LoVo (cell line): ENCODE results near the gene CCR6.
"Not testable (repeated sequence)": the region's sequence is repeated elsewhere in the genome, so short reads cannot be mapped to it uniquely, and the experiment has no call there.

Experiments used
- DNase-seq: peaks from one replicate; pipeline ENCODE4 v3.0.0-alpha.2; 2016; ENCODE audit warnings: low spot score

The CCR6 gene

DNA sequence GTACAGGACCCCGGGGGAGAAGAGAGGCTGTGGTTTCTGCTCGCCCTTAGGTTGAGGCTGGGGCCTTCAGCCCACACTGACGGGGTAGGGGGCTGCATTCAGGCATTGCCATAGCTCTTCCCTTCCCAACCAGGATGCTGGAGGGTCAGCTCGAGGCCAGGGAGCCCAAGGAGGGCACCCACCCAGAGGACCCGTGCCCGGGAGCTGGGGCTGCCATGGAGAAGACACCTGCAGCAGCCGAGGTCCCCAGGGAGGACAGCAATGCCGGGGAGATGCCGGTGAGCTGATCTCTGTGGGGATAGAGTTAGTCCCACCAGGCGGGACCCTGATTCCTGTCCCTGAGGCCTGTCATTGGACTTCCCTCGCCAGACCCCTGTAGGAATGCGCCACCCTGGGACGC lies 49.1 kb downstream of the CCR6 start:
- not testable (repeated sequence) for DNase-seq

- not testable (repeated sequence) for DNase-seq
Observed at GRCh38 chr6:167177271-167177670, 54.4 kb downstream of the CCR6 start.

GRCh38 chr6:167178896-167179655 lies 56.2 kb downstream of the CCR6 start:
- not testable (repeated sequence) for DNase-seq

- DNase-seq = not testable (repeated sequence)
Observed at GRCh38 chr6:167180086-167180485, 57.2 kb downstream of the CCR6 start.

DNA sequence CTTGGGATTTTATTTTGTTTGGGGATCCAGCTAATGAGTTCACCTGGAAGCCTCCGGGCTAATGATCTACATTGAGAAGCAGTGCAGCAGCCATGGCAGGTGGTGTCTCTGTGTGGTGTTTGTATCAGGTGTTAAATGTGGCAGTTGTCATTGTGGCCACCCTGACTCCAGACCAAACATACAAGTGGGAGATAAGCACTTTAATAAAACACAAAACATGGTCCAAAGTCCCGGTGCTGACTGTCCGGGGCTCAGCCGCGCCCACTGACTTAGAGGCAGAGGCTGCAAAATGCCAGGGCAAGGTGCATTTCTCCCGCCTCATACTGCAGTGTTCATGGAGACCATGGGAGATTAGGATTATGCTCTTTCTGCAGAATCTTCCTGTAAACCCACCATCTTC lies 58.5 kb downstream of the CCR6 start:
- not testable (repeated sequence) for DNase-seq

GRCh38 chr6:167182913-167183314 lies 60.0 kb downstream of the CCR6 start:
- not testable (repeated sequence) for DNase-seq

GRCh38 chr6:167185101-167185500 lies 62.2 kb downstream of the CCR6 start:
- DNase-seq = not testable (repeated sequence)

GRCh38 chr6:167187275-167187674 lies 64.4 kb downstream of the CCR6 start:
- DNase-seq = not testable (repeated sequence)
